IPS-15b (cell line): Measurements from ENCODE around the gene PATL2.

ENCODE experiments used
- H3K27me3 ChIP-seq: one replicate; pipeline ENCODE4 v1.6.1; 2013; ENCODE audit warnings: low read length; ENCODE audit not compliant: control insufficient read depth, insufficient read depth
- H3K36me3 ChIP-seq: one replicate; pipeline ENCODE4 v1.6.1; 2013; ENCODE audit warnings: low read length; ENCODE audit not compliant: control insufficient read depth, insufficient read depth
- H3K4me1 ChIP-seq: one replicate; pipeline ENCODE4 v1.6.1; 2013; ENCODE audit warnings: mild to moderate bottlenecking, low read length; ENCODE audit not compliant: control insufficient read depth, insufficient read depth
- H3K4me3 ChIP-seq: one replicate; pipeline ENCODE4 v1.5.1; 2013; ENCODE audit warnings: low read depth, low read length
- H3K9ac ChIP-seq: one replicate; pipeline ENCODE4 v1.6.1; 2013; ENCODE audit warnings: low read depth, mild to moderate bottlenecking, low read length
- H3K9me3 ChIP-seq: one replicate; pipeline ENCODE4 v1.6.1; 2013; ENCODE audit warnings: mild to moderate bottlenecking, low read length; ENCODE audit not compliant: control insufficient read depth, insufficient read depth

The PATL2 gene

DNA sequence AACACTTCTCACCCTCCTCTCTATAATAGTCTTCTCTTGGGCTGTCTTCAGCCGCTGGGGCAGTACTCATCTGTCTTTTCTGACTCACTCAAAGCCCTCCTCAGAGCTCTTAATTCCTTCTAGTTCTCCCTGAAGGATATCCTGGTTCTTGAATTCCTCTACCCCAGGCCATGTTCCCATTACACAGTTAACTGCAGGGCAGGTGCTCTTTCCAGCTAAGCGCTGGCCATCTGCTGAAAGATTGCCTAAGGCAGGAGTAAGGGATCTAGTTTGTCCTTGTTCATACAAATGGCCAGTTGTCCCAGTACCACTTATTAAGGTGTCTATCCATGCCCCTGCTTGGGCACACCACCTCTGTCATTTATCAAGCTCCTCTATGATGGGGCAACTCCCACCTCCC lies 37.5 kb downstream of the PATL2 start:
- Histone ChIP-seq H3K4me3 (no peak overlapping the region), H3K9ac (no peak overlapping the region), H3K4me1 (no peaks in the 10 kb centered on the region), H3K36me3 (no peaks in the 10 kb centered on the region), H3K9me3 (no peaks in the 10 kb centered on the region), H3K27me3 (no peaks in the 10 kb centered on the region)

DNA sequence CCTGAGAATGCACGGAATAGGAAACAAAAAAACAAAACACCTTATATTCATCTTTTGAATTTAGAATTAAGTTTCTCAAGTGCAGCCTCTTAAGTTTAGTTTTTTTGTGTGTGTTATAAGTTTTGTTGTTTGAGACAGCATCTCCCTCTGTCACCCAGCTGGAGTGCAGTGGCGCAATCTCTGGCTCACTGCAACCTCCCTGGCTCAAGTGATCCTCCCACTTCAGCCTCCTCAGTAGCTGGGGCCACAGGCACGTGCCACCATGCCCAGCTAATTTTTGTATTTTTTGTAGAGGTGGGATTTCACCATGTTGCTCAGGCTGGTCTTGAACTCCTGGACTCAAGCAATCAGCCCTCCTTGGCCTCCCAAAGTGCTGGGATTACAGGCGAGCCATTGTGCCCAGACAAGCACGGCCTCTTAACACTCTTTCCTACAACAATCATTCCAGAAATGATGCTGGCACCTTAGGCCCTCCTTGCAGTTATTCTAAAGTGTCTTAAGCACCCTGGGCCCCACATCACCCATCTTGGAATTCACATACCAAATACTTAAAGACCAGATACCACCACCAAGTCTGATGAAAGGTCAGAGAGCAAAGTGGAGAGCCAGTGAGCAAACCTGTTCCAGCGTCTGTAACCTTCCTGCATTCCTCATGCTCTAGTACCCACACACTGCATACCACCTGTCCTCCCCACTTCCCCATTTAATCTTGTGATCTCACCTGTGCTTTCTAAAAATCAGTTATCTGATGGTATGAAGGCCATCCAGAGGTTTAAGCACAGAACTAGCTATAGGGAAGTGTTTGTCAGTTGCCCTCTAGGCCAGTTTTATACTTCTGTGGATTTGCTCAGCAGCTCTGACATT lies 40.8 kb downstream of the PATL2 start:
- H3K9ac ChIP-seq, result no peak overlapping the region
- H3K27me3 ChIP-seq, result no peaks in the 10 kb centered on the region
- no peaks in the 10 kb centered on the region for H3K9me3 ChIP-seq
- H3K4me1 ChIP-seq, result no peaks in the 10 kb centered on the region
- H3K4me3 ChIP-seq, result no peak overlapping the region
- H3K36me3 ChIP-seq, result no peaks in the 10 kb centered on the region

DNA sequence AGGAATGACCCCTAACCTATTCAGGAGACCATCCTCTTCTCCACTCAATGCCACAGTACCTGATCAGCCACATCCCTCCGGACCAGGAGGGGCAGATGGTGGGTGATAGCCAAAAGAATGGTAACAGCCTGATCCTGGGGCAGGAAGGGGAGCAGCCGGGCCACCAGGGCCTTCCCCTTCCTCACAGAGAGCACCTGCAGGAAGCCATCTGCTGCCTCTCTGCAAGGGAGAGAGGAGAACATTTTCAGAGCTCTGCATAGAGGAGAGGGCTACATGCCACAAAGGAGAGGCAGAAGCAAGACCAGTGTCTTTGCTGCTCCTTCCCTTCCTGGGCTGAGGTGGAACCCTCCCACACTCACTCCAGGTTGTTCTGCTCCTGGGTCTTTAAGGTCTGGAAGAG lies 42.2 kb downstream of the PATL2 start:
- Histone ChIP-seq H3K9ac (no peak overlapping the region), H3K9me3 (no peaks in the 10 kb centered on the region), H3K36me3 (no peaks in the 10 kb centered on the region), H3K4me1 (peaks cover 4% of the 10 kb centered on the region), H3K27me3 (no peaks in the 10 kb centered on the region), H3K4me3 (no peak overlapping the region)

DNA sequence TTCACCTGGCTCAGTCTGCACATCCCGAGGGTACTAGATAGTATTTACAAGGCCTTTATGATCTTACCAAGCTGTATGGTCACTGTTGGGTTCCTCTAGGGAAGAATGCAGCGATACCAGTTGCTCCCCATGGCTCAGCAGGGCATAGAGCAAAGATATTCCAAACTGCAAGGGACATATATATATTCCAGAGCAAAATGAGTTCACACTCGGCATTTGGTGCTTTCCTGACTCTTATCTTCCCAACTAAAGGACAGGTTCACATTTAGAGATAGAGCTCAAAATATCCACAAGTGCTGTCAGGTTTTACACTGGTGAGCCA lies 44.1 kb downstream of the PATL2 start:
- Histone ChIP-seq H3K9ac (no peak overlapping the region), H3K4me3 (no peak overlapping the region), H3K36me3 (no peaks in the 10 kb centered on the region), H3K27me3 (no peaks in the 10 kb centered on the region), H3K4me1 (peaks cover 4% of the 10 kb centered on the region), H3K9me3 (no peaks in the 10 kb centered on the region)

DNA sequence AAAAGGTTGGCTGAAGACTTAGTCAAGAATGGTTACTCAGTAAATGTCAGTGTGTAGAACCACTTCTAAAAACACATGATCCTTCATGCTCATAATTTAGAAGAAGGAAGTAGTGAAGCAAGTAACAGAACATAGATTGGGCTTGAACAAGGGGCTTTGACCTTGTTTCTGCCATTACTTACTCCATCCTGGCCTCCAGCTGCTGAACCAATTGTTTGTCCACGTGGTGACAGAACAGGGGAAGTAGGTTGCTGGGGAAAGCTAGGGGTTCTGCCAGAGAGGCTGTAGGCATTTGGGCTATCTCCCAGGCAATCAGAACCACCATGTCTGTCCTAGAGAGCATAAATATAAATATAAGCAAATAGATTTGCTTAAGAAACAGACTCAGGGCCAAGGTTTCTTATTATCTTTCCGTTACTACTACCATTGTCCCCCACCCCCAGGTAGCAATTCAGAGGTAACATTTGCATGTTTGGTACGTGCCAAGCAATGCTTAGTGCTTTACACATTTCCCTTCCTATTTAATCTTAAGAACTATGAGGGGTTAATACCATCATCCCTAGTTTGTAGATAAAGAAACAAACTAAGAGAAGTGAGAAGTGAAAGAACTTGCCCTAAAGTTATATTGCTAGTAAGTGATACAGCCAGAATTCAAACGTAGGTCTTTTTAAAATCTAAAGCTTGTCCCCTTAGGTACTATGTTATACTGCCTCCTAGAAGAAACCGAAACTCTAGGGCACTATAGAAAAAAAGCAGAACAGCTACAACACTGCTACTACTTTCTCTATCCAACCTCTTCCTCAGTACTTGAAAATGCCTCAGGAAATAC lies 44.7 kb downstream of the PATL2 start:
- Histone ChIP-seq H3K4me1 (peaks cover 4% of the 10 kb centered on the region), H3K9ac (no peak overlapping the region), H3K4me3 (no peak overlapping the region), H3K27me3 (no peaks in the 10 kb centered on the region), H3K9me3 (no peaks in the 10 kb centered on the region), H3K36me3 (no peaks in the 10 kb centered on the region)

DNA sequence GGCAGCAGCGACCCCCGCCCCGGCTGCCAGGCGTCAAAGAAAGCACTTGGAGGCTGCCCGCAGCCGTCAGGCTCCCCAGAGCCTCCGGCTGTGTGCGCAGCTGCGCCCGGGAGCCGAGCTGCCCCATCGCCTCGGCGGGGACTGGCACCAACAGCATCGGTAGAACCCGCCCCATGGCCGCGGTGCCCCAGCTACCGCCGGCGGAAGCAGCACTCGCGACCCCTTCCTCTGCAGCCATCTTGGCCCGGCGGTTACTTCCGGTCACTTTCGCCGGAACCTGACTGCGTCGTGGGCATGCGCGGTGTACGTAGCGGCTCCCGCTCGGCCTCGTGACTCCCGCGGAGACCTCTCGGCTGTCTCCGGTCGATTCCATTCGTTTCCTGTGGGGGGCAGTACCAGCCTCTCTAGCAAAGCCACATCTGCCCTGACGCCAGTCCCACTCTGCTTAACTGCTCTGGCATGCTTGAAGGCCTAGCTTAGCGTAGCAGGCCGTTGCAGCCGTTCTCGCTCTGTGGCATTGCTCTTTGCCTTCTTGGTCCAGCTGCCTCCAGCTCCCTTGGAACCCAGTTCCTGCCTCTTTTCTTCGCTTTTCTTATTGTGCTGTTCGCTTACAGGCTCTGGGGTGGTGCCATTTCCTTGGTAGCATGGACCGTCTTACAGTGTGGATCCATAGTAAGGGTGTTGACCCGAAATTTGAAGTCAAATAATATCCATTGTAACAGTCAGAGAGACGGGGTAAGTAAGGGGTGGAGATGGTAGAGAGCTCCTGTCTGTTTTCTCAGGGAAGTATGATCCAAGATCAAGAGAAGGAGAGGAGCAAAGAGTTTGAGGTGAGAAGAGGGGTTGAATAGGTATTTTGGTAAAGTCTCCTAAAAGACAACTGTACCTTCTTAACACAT lies 47.5 kb downstream of the PATL2 start, which contains the start of gene SPG11:
SPG11 (minus strand) TSS at position 253 of the 899 bp plus-strand sequence; CDS start at position 238, 15 bp downstream.
- Histone ChIP-seq H3K4me1 (peaks cover 4% of the 10 kb centered on the region), H3K9ac (peak within 1 kb of the TSS; percentile 86), H3K4me3 (peak within 1 kb of the TSS; percentile 95), H3K36me3 (no peaks in the 10 kb centered on the region), H3K9me3 (no peaks in the 10 kb centered on the region), H3K27me3 (no peaks in the 10 kb centered on the region)

DNA sequence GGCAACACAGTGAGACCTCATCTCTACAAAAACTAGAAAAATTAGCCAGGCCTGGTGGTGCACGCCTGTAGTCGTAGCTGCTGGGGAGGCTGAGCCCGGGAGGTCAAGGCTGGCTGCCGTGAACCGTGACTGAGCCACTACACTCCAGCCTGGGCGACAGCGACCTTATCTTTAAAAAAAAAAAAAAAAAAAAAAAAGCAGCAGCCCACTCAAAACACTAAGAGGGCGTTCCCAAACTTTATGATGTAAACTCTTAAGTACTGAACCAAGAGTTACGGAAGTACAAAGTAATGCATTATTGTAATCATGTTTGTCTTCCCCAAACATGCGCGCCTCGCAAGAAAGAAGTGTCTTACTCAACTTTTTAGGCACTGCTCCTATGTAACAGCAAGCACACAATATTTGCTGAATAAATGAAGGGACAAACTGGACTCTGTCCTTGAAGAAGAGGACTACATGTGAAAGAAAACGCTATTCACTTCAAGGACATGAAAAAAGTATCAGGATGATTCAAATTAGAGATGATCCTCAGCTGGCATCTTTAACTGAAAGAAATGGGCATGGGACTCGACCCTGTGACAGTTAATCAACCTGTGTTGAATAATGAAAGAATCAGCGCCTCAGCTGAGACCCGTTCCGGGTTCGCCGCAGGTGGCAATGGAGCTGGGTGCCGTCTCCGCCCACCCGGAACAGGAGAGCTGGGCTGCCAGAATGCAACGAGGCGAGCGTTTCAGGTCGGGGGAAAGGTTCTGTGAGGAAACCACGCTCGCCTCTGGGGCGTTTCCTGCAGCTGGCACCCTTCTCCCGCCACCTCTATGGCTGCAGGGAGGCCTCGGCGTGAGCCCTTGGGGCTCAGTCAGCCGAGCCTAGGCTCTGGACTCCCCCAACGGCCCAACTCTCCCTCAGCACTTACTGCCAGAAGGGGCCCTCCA lies 48.4 kb downstream of the PATL2 start:
- Histone ChIP-seq H3K36me3 (no peaks in the 10 kb centered on the region), H3K27me3 (no peaks in the 10 kb centered on the region), H3K4me3 (peak overlapping the region; percentile 95), H3K4me1 (peaks cover 4% of the 10 kb centered on the region), H3K9me3 (no peaks in the 10 kb centered on the region), H3K9ac (peak overlapping the region; percentile 86)

DNA sequence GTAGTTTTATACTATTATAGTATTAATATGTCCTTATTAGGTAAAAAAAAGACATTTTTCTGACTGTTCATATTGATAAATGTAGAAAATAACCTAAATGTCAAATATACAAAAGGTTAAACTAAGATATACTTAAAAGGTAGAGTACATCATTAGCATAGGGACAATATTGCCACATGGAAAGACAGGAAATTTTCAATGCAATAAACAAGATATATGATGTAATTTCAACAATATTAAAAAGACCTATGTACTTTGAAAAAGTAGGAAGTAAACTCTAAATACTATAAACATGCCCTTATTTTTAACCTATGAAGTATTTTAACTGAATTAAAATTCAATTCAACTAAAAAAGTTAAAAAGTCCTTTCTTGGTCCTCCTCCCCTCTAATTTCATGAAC lies 49.5 kb downstream of the PATL2 start:
- H3K27me3 ChIP-seq, result no peaks in the 10 kb centered on the region
- no peaks in the 10 kb centered on the region for H3K9me3 ChIP-seq
- H3K4me1 ChIP-seq, result peaks cover 4% of the 10 kb centered on the region
- H3K9ac ChIP-seq, result no peak overlapping the region
- no peaks in the 10 kb centered on the region for H3K36me3 ChIP-seq
- H3K4me3 ChIP-seq, result no peak overlapping the region

DNA sequence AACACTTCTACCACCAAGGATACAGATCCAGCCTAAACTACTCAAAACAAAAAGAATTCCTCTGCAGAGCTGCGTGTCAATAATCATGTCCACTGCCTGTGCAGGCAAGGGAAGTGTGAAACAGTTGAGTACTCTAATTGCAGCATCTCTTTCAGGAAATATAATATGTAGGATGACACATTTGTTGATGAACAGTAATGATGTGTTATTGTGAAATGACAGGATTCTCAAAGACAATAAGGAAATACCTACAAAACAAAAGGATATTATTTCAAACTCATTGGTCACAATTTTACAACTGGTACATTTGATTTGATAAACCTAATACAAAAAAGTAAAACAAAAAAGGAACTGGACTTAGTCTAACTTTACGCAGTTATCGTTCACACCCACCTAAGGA lies 52.1 kb downstream of the PATL2 start:
- Histone ChIP-seq H3K36me3 (peaks cover 5% of the 10 kb centered on the region), H3K4me1 (peaks cover 1% of the 10 kb centered on the region), H3K4me3 (no peak overlapping the region), H3K9ac (no peak overlapping the region), H3K27me3 (no peaks in the 10 kb centered on the region), H3K9me3 (no peaks in the 10 kb centered on the region)

DNA sequence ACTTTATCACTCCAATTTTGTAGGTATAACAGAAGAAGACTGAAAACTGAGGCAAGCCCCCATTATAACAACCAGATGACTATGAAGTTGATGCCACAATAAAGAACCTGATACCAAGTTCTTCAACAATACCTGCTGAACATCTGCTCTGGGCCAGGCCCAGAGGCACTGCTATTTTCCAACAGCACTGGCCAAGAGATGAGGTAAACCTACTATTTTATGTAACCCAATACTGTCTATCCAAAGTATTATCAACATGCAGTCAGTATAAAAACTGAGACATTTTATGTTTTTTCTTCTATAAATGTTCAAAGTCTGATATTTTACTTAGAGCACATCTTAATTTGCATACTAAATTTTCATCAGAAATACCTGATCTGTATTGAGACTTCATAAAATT lies 53.7 kb downstream of the PATL2 start:
- Histone ChIP-seq H3K27me3 (no peaks in the 10 kb centered on the region), H3K9me3 (no peaks in the 10 kb centered on the region), H3K4me1 (no peaks in the 10 kb centered on the region), H3K4me3 (no peak overlapping the region), H3K36me3 (peaks cover 5% of the 10 kb centered on the region), H3K9ac (no peak overlapping the region)
